Measurements from ENCODE around the gene TULP4.
"Not testable (repeated sequence)": the region's sequence is repeated elsewhere in the genome, so short reads cannot be mapped to it uniquely, and the experiment has no call there.

Gene TULP4

DNA sequence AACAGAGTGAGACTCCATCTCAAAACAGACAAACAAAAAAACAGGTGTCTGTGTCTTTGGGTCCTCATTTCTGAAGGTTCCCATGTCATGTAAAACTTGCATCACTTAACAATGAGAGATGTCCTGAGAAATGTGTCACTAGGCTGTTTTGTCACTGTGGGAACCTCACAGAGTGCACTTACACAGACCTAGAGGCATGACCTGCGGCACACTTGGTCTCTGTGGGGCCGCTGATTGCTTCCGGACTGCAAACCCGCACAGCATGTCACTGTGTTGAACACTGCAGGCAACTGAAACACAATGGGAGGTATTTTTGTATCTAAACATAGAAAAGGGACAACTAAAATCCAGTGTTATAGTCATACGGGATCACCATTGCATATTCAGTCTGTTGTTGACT is 205.3 kb downstream of the TULP4 start:
- no peaks in the 10 kb centered on the region for H3K9me3 ChIP-seq (ENCODE audit: control extremely low read depth in 1 of 5, control insufficient read depth in 4 of 5, insufficient read depth in 2 of 5, low read depth in 1 of 5, low read length in 4 of 5)
- peaks cover 0 to 37% (median 22%) of the 10 kb centered on the region in 4 experiments for H3K4me1 ChIP-seq (ENCODE audit: control extremely low read depth in 1 of 4, control insufficient read depth in 4 of 4, insufficient read depth in 4 of 4, low read length in 3 of 4)
- POLR2A ChIA-PET = no interaction called here
- 76% methylated on average over 5 of the region's 5 CpGs for WGBS (ENCODE audit: insufficient coverage)
- DNase-seq = peak in 2 of 3 donors; percentile 46 to 53
- CTCF ChIA-PET = no interaction called here
- peaks cover 0 to 11% (median 0%) of the 10 kb centered on the region in 5 experiments for H3K27me3 ChIP-seq (replicated peaks in 2 of 5; ENCODE audit: control insufficient read depth in 4 of 5, insufficient read depth in 5 of 5, low read length in 4 of 5)
- no peak overlapping the region for H3K27ac ChIP-seq (ENCODE audit: insufficient read depth in 1 of 2, low read depth in 1 of 2, low read length in 2 of 2, poor library complexity in 1 of 2, severe bottlenecking in 2 of 2)
- H3K36me3 ChIP-seq (ENCODE audit: control insufficient read depth in 4 of 4, insufficient read depth in 4 of 4, low read length in 3 of 4) = no peaks in the 10 kb centered on the region
- H3K4me3 ChIP-seq (ENCODE audit: control insufficient read depth in 1 of 7, extremely low read depth in 1 of 7, insufficient read depth in 4 of 7, low read depth in 2 of 7, low read length in 6 of 7) = no peak overlapping the region

DNA sequence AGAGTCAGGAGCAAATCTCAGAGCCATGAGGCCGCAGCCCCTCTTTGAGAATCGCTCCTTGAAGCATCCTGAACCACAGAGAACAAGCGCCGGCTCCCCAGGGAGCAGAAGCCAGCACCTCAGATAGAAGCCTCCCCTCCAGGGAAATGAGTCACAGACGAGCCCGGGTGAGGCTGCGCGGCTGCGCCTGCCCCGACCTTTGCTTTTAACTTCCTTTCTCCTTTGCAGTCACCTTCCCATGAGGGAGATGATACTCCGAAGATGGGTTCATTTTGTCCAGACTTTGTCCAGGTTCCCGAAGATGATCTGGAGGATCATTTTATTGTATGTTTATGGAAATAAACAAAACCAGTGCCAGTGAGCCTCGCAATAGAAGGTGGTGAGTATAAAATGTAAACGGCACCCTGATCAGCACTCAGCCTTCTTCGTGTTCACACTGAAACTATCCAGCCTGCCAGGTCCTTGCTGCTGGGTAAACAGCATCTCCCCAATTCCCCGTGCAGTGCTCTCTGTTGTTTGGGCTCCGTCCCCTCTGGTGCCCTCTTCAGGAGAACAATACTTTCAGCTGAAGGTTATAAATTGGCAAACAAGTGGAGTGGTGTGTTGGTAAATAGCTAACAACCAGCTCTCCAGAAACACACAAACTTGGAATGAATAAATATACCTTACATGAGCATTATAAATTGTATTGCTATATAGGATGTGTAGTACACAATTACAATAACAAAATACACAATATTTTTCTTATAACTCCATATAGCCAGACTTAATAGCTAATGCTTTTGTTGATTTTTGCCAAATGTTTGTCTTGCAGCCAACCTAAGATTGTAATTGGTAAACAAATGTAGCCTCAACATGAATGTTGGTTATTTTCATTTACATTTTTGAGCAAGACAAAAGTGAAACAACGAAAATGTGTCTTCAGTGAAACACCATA is 206.2 kb downstream of the TULP4 start:
- peaks cover 0 to 11% (median 0%) of the 10 kb centered on the region in 5 experiments for H3K27me3 ChIP-seq (replicated peaks in 2 of 5; ENCODE audit: control insufficient read depth in 4 of 5, insufficient read depth in 5 of 5, low read length in 4 of 5)
- peaks cover 0 to 37% (median 22%) of the 10 kb centered on the region in 4 experiments for H3K4me1 ChIP-seq (ENCODE audit: control extremely low read depth in 1 of 4, control insufficient read depth in 4 of 4, insufficient read depth in 4 of 4, low read length in 3 of 4)
- 4% methylated on average over 8 of the region's 18 CpGs for WGBS (ENCODE audit: insufficient coverage)
- ChIA-PET CTCF (interaction anchor here (0.6 to 1.4 kb wide), 7 partner anchors 8 to 304 kb away, joined by 3 to 6 read pairs (median 3); no protein-coding TSS in a partner anchor), POLR2A (no interaction called here)
- H3K27ac ChIP-seq (ENCODE audit: insufficient read depth in 1 of 2, low read depth in 1 of 2, low read length in 2 of 2, poor library complexity in 1 of 2, severe bottlenecking in 2 of 2) = no peak overlapping the region
- H3K4me3 ChIP-seq (ENCODE audit: control insufficient read depth in 1 of 7, extremely low read depth in 1 of 7, insufficient read depth in 4 of 7, low read depth in 2 of 7, low read length in 6 of 7) = peak overlapping the region in 6 of 7 experiments; percentile 40 to 76 (median 51)
- no peaks in the 10 kb centered on the region for H3K36me3 ChIP-seq (ENCODE audit: control insufficient read depth in 4 of 4, insufficient read depth in 4 of 4, low read length in 3 of 4)
- H3K9me3 ChIP-seq (ENCODE audit: control extremely low read depth in 1 of 5, control insufficient read depth in 4 of 5, insufficient read depth in 2 of 5, low read depth in 1 of 5, low read length in 4 of 5) = no peaks in the 10 kb centered on the region
- peak; percentile 55 to 77 (median 76) for DNase-seq

DNA sequence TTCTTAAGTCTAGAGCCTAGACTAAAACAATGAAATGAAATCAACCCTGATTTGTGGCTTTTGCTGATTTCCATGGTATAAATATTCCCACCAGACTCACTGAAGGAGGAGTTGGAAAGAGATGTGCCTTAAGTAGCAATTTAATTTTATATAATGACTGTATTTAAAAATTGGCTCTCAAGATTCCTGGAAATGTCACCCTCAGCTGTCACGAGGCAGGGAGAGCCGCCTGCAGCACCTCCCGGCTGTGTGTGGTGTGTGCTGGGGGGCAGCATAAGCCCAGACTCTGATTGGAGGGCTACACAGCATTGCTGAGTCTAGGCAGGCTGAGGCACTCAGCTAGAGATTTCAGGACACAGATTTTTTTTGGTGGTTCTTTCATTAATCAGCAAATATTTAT is 207.0 kb downstream of the TULP4 start:
- Histone ChIP-seq H3K4me3 (ENCODE audit: control insufficient read depth in 1 of 7, extremely low read depth in 1 of 7, insufficient read depth in 4 of 7, low read depth in 2 of 7, low read length in 6 of 7) (no peak overlapping the region), H3K9me3 (ENCODE audit: control extremely low read depth in 1 of 5, control insufficient read depth in 4 of 5, insufficient read depth in 2 of 5, low read depth in 1 of 5, low read length in 4 of 5) (peaks cover 0 to 2% (median 0%) of the 10 kb centered on the region in 5 experiments), H3K27me3 (replicated peaks in 2 of 5; ENCODE audit: control insufficient read depth in 4 of 5, insufficient read depth in 5 of 5, low read length in 4 of 5) (peaks cover 0 to 11% (median 0%) of the 10 kb centered on the region in 5 experiments), H3K36me3 (ENCODE audit: control insufficient read depth in 4 of 4, insufficient read depth in 4 of 4, low read length in 3 of 4) (no peaks in the 10 kb centered on the region), H3K27ac (ENCODE audit: insufficient read depth in 1 of 2, low read depth in 1 of 2, low read length in 2 of 2, poor library complexity in 1 of 2, severe bottlenecking in 2 of 2) (no peak overlapping the region), H3K4me1 (ENCODE audit: control extremely low read depth in 1 of 4, control insufficient read depth in 4 of 4, insufficient read depth in 4 of 4, low read length in 3 of 4) (peaks cover 0 to 32% (median 18%) of the 10 kb centered on the region in 4 experiments)
- CTCF ChIA-PET = interaction anchor here (0.6 to 1.4 kb wide), 7 partner anchors 9 to 305 kb away, joined by 3 to 6 read pairs (median 3); no protein-coding TSS in a partner anchor
- no peak for DNase-seq
- WGBS (ENCODE audit: insufficient coverage) = 81% methylated on average over 3 of the region's 3 CpGs
- POLR2A ChIA-PET = no interaction called here

DNA sequence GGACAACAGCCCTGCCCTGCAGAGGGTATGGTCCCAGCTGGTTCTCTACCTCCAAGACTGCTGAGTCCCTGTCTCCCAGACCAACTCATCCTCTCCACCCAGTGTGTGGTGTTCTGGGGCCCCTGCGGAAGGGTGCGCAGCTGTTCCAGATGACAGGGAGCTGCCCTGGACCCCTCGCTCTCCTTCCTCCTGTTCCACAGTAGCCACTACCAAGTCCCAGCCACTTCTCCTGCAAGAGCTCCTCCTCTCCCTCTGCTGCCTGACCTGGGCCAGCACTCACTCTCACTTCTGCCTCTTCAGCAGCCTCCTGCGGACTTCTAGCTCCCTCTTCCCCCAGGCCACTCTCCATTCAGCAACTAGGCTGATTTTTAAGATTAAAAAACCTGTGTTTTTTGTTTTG is 207.5 kb downstream of the TULP4 start:
- 67% methylated on average over 3 of the region's 4 CpGs for WGBS (ENCODE audit: insufficient coverage)
- Histone ChIP-seq H3K4me3 (ENCODE audit: control insufficient read depth in 1 of 7, extremely low read depth in 1 of 7, insufficient read depth in 4 of 7, low read depth in 2 of 7, low read length in 6 of 7) (no peak overlapping the region), H3K36me3 (ENCODE audit: control insufficient read depth in 4 of 4, insufficient read depth in 4 of 4, low read length in 3 of 4) (no peaks in the 10 kb centered on the region), H3K27ac (ENCODE audit: insufficient read depth in 1 of 2, low read depth in 1 of 2, low read length in 2 of 2, poor library complexity in 1 of 2, severe bottlenecking in 2 of 2) (no peak overlapping the region), H3K27me3 (replicated peaks in 2 of 5; ENCODE audit: control insufficient read depth in 4 of 5, insufficient read depth in 5 of 5, low read length in 4 of 5) (peaks cover 0 to 11% (median 0%) of the 10 kb centered on the region in 5 experiments), H3K4me1 (ENCODE audit: control extremely low read depth in 1 of 4, control insufficient read depth in 4 of 4, insufficient read depth in 4 of 4, low read length in 3 of 4) (peaks cover 0 to 27% (median 13%) of the 10 kb centered on the region in 4 experiments), H3K9me3 (ENCODE audit: control extremely low read depth in 1 of 5, control insufficient read depth in 4 of 5, insufficient read depth in 2 of 5, low read depth in 1 of 5, low read length in 4 of 5) (peaks cover 0 to 3% (median 0%) of the 10 kb centered on the region in 5 experiments)
- POLR2A ChIA-PET = no interaction called here
- CTCF ChIA-PET = interaction anchor here (1.4 kb wide), 2 partner anchors 73 to 133 kb away, joined by 3 to 4 read pairs; no protein-coding TSS in a partner anchor
- no peak for DNase-seq

DNA sequence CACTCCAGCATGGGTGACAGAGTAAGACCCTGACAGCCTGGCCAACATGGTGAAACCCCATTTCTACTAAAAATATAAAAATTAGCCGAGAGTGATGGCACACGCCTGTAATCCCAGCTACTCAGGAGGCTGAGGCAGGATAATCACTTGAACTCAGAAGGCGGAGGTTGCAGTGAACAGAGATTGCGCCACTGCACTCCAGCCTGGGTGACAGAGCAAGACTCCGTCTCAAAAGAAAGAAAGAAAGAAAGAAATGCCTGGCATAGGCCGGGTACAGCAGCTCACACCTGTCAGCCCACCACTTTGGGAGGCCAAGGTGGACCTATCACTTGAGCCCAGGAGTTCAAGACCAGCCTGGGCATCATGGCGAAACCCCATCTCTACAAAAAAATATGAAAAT is 208.7 kb downstream of the TULP4 start:
- H3K4me3 ChIP-seq (ENCODE audit: control insufficient read depth in 1 of 7, extremely low read depth in 1 of 7, insufficient read depth in 4 of 7, low read depth in 2 of 7, low read length in 6 of 7); DNase-seq; H3K27ac ChIP-seq (ENCODE audit: insufficient read depth in 1 of 2, low read depth in 1 of 2, low read length in 2 of 2, poor library complexity in 1 of 2, severe bottlenecking in 2 of 2); POLR2A ChIA-PET; H3K36me3 ChIP-seq (ENCODE audit: control insufficient read depth in 4 of 4, insufficient read depth in 4 of 4, low read length in 3 of 4); CTCF ChIA-PET; H3K9me3 ChIP-seq (ENCODE audit: control extremely low read depth in 1 of 5, control insufficient read depth in 4 of 5, insufficient read depth in 2 of 5, low read depth in 1 of 5, low read length in 4 of 5): not testable (repeated sequence)
- WGBS (ENCODE audit: insufficient coverage) = 99% methylated on average over 7 of the region's 7 CpGs
- Histone ChIP-seq H3K4me1 (ENCODE audit: control extremely low read depth in 1 of 4, control insufficient read depth in 4 of 4, insufficient read depth in 4 of 4, low read length in 3 of 4) (peaks cover 0 to 21% (median 12%) of the 10 kb centered on the region in 4 experiments), H3K27me3 (replicated peaks in 2 of 5; ENCODE audit: control insufficient read depth in 4 of 5, insufficient read depth in 5 of 5, low read length in 4 of 5) (peaks cover 0 to 11% (median 0%) of the 10 kb centered on the region in 5 experiments)

DNA sequence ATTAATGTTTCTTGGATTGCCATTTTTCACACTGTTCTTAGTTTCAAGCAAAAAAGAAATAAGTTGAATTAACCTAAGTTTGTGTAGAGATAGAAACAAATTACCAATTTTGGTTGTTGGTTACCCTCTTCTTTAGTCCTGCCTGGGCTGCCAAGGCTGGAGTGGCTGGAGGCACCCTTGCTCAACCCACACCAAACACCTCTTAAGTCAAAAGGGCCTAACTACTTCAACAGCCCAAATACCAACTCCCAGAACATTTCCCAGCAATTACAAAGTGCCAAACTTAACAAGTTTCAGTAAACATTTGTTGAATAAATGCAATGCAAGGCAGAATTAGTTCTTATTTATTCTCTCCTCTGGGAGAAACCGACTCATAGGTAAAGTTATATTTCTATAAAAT is 209.5 kb downstream of the TULP4 start:
- no peak for DNase-seq
- no CpG with 5 or more reads among the region's 1 CpG for WGBS (ENCODE audit: insufficient coverage)
- no peak overlapping the region for H3K27ac ChIP-seq (ENCODE audit: insufficient read depth in 1 of 2, low read depth in 1 of 2, low read length in 2 of 2, poor library complexity in 1 of 2, severe bottlenecking in 2 of 2)
- peaks cover 0 to 9% (median 0%) of the 10 kb centered on the region in 5 experiments for H3K27me3 ChIP-seq (replicated peaks in 2 of 5; ENCODE audit: control insufficient read depth in 4 of 5, insufficient read depth in 5 of 5, low read length in 4 of 5)
- peaks cover 0 to 13% (median 8%) of the 10 kb centered on the region in 4 experiments for H3K4me1 ChIP-seq (ENCODE audit: control extremely low read depth in 1 of 4, control insufficient read depth in 4 of 4, insufficient read depth in 4 of 4, low read length in 3 of 4)
- H3K4me3 ChIP-seq (ENCODE audit: control insufficient read depth in 1 of 7, extremely low read depth in 1 of 7, insufficient read depth in 4 of 7, low read depth in 2 of 7, low read length in 6 of 7) = no peak overlapping the region
- ChIA-PET CTCF (no interaction called here), POLR2A (no interaction called here)
- H3K36me3 ChIP-seq (ENCODE audit: control insufficient read depth in 4 of 4, insufficient read depth in 4 of 4, low read length in 3 of 4) = no peaks in the 10 kb centered on the region
- H3K9me3 ChIP-seq (ENCODE audit: control extremely low read depth in 1 of 5, control insufficient read depth in 4 of 5, insufficient read depth in 2 of 5, low read depth in 1 of 5, low read length in 4 of 5) = peaks cover 0 to 3% (median 0%) of the 10 kb centered on the region in 5 experiments

DNA sequence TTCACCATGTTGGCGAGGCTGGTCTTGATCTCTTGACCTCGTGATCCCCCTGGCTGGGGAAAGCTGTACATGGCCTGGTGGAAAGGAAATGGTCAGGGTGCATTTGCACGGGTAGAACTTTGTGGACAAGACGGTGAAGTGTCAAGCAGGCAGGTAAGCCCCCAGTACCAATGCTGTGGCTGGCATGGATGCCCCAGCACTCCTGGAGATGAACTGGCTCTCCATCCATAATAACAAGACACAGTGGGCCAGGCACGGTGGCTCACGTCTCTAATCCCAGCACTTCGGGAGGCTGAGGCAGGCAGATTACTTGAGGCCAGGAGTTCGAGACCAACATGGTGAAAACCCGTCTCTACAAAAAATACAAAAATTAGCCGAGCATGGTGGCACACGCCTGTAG is 210.4 kb downstream of the TULP4 start:
- no peak for DNase-seq
- H3K27ac ChIP-seq (ENCODE audit: insufficient read depth in 1 of 2, low read depth in 1 of 2, low read length in 2 of 2, poor library complexity in 1 of 2, severe bottlenecking in 2 of 2) = no peak overlapping the region
- peaks cover 0 to 3% (median under 1%) of the 10 kb centered on the region in 5 experiments for H3K9me3 ChIP-seq (ENCODE audit: control extremely low read depth in 1 of 5, control insufficient read depth in 4 of 5, insufficient read depth in 2 of 5, low read depth in 1 of 5, low read length in 4 of 5)
- CTCF ChIA-PET = interaction anchor here (0.6 kb wide), 1 partner anchor 1279 kb away, joined by 3 read pairs; no protein-coding TSS in a partner anchor
- H3K27me3 ChIP-seq (replicated peaks in 2 of 5; ENCODE audit: control insufficient read depth in 4 of 5, insufficient read depth in 5 of 5, low read length in 4 of 5) = peaks cover 0 to 5% (median 0%) of the 10 kb centered on the region in 5 experiments
- WGBS (ENCODE audit: insufficient coverage) = 96% methylated on average over 7 of the region's 11 CpGs
- H3K4me1 ChIP-seq (ENCODE audit: control extremely low read depth in 1 of 4, control insufficient read depth in 4 of 4, insufficient read depth in 4 of 4, low read length in 3 of 4) = peaks cover 0 to 10% (median 7%) of the 10 kb centered on the region in 4 experiments
- H3K36me3 ChIP-seq (ENCODE audit: control insufficient read depth in 4 of 4, insufficient read depth in 4 of 4, low read length in 3 of 4) = no peaks in the 10 kb centered on the region
- POLR2A ChIA-PET = interaction anchor here (1.0 kb wide), 1 partner anchor 17 kb away, joined by 3 read pairs; no protein-coding TSS in a partner anchor
- H3K4me3 ChIP-seq (ENCODE audit: control insufficient read depth in 1 of 7, extremely low read depth in 1 of 7, insufficient read depth in 4 of 7, low read depth in 2 of 7, low read length in 6 of 7) = no peak overlapping the region
